ENCODE data around the gene NTN1.

- TF ChIP-seq POLR2A (IDR thresholded peaks at IDR 0.05): no peak
- TF ChIP-seq CTCF (IDR thresholded peaks at IDR 0.05): no peak
Measured at GRCh38 chr17:9270921-9271320, 249.6 kb downstream of the NTN1 start.

Data from adrenal gland (tissue), 5 donors.